ENCODE results near the gene TBC1D17.
A peak's percentile ranks its signal among the peaks of the same experiment; 100 is the strongest.

Gene TBC1D17

DNA sequence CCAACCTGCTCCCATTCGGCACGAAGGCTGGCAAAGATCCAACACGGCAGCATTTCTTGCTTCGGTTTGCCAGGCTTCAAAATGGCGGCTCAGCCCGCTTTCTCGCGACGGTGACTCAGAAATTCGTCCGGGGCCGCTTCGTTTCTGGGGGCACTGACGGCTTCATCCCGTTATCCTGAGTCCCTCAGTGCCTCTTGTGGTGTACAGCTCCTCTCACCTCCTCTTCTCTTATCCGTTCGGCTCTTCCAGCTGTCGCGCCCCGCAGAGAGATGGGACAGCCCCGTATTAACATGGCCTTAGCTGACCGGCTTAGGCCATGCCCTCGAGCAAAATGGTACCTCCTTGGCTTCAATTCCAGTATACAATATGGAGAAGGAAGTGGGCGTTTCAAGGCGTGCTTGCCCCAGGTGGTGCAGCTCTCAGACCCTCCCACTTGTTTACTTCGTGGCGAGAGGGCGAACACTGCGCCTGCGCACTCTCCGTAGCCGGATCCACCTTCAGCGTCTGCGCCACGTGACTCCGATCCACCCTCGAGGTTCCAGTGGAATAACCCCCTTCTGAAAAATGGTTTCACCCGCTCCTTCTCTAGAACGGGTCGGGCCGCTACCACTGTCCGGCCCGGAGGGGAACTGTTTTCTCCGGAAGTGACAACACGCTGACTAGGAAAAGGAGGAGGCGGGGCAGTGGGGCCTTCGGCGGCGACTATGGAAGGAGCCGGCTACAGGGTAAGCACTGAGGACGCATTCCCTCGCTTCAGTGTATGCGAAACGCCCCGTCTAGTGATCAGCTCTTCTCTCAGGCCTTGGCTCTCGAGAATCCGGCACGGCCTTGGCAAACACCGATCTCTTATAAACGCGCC, at the start of gene TBC1D17, which contains the start of gene AKT1S1:
Gene TBC1D17 (plus strand): TSS at position 683 of the 859 bp plus-strand sequence. CDS start 22 bp downstream, at position 705.
Gene AKT1S1 (minus strand): TSS at position 336 of the 859 bp plus-strand sequence. CDS start 4,060 bp downstream, outside the sequence.
- DNase-seq (ENCODE audit: low spot score) = peak; percentile 100

DNA sequence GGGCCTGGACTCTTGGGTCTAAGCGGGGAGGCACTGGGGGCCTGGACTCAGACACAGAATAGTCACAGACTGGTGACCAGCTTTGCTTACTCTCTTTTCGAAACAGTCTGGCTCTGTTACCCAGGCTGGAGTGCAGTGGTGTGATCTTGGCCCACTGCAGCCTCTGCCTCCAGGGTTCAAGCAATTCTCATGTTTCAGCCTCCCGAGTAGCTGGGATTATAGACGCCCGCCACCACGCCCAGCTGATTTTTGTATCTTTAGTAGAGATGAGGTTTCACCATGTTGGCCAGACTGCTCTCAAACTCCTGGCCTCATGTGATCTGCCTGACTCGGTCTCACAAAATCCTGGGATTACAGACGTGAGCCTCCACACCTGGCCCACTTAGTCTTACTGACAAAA, 48.3 kb upstream of the TBC1D17 start:
- no peak for DNase-seq (ENCODE audit: low spot score)

DNA sequence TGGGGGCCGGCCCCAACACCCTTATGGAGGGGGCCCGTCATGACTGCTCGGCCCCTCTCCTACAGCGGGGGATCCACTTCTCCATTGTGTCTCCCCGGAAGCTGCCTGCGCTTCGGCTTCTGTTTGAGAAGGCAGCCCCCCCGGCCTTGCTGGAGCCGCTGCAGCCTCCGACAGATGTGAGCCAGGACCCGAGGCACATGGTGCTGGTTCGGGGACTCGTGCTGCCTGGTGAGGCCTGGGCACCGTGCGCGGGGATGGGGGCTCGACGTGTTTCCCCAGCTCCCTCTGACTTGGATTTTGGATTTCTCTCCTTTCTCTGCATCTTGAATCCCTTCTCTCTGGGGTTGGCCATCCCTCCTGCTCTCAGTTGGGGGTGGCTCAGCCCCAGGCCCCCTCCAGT, 47.8 kb upstream of the TBC1D17 start:
- no peak for DNase-seq (ENCODE audit: low spot score)

DNA sequence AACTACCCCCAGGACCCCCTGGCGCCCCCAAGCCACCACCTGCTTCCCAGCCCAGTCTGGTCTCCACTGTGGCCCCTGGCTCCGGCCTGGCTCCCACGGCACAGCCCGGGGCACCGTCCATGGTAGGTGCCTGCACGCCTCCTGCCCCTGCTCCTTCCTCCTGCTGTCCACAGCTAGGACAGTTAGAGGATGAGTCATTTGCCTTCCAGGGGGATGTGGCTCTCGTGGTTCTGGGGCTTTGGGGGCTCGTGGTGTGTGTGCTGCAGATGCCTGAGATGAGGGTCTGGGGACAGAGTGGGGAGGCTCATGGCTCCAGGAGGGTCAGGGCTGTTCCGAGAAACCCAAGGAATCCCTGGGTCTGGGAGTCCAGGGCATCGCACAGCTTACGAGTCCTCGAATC, 46.7 kb upstream of the TBC1D17 start:
- no peak for DNase-seq (ENCODE audit: low spot score)

DNA sequence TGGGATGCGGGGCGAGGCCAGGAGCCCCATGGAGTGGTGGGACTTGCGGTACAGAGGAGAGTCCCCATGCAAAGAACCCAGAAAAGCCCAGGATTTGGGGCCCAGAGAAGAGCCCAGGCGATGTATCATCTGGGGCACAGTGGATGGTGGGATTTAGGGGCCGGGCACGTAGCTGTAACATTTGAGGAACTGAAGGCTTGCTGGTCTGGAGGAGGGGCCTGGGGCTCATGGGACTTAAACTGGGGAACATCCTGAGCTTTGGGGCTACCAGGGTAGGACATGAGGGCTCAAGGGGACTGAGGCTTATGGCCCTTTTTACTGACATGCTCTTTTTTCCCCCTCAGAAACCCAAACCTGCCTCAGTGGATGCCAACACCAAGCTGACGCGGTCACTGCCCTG, 45.9 kb upstream of the TBC1D17 start:
- DNase-seq (ENCODE audit: low spot score) = no peak

DNA sequence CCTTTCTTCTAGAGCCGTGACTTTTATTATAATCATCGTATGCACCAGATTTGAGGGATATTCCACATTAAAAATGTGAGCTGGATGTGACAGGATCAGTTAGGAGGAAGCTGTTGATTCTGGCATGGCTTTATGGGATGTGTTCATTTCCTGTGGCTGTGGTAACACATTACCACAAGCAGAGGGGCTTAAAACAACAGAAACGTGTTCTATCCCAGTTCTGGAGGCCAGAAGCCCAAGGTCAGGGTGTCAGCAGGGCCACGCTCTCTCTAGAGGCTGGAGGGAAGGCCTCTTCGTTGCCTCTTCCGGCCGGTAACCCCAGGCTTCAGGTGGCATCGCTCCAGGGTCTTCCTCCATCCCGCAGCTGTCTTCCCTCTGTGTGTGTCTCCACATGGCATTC, 44.9 kb upstream of the TBC1D17 start:
- no peak for DNase-seq (ENCODE audit: low spot score)

DNA sequence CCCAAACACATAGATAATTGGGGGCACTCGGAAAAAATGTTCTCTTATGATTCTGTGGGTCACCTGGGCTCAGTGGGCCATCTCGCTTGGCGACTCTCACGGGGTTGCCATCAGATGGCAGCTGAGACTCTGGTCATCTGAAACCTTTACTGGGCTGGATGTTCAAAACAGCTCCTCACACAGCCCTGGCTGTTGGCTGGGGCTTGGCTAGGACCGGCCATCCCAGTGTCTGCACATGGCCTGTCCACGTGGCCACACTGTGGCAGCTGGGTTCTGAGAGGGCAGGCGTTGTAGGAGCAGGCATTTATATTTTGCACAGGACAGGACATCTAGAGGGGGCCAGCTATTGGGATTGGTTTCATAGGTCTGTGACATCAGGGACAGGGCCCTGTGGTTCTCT, 43.9 kb upstream of the TBC1D17 start:
- no peak for DNase-seq (ENCODE audit: low spot score)

DNA sequence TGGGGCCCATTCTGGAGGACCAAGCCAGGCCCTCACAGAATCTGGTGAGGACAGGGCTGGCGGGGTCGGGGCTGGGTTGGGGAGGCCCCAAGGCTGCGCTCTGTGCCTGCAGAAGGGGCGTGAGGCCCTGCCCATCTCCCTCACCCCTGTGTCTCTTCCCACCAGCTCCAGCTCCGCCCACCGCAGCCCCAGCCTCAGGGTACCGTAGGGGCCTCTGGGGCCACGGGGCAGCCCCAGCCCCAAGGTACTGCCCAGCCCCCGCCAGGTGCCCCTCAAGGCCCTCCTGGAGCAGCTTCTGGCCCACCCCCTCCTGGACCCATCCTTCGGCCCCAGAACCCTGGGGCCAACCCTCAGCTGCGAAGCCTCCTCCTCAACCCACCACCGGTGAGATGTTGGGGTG, 41.9 kb upstream of the TBC1D17 start:
- no peak for DNase-seq (ENCODE audit: low spot score)

DNA sequence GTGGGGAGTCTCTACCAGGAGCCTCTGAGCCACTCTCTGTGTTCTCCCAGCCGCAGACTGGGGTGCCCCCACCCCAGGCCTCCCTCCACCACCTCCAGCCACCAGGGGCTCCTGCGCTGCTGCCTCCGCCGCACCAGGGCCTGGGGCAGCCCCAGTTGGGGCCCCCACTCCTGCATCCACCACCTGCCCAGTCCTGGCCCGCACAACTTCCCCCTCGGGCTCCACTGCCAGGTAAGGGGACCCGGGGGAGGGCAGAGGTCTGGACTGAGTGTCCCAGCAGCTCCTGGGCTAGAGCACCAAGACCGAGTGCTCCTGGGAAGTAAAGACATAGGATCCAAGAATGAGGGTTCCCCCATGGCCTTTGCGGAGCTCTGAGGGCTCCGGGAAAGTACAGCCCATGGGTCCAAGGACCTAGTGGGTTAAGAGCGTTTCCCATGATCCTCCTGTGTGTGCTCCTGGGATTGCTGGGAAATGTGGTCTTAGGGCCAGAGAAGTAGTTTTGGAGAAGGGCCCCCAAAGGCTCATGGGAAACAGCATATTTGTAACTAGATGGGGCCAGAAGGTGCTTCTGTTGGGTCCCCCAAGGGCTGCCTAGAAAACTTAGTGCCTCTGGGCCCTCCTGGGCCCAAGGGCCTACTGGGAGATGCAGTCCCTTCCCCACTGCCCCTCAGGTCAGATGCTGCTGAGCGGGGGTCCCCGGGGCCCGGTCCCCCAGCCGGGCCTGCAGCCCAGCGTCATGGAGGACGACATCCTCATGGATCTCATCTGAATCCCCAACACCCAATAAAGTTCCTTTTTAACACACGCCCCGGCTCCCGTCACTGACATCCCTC, 41.1 kb upstream of the TBC1D17 start:
- DNase-seq (ENCODE audit: low spot score) = no peak

DNA sequence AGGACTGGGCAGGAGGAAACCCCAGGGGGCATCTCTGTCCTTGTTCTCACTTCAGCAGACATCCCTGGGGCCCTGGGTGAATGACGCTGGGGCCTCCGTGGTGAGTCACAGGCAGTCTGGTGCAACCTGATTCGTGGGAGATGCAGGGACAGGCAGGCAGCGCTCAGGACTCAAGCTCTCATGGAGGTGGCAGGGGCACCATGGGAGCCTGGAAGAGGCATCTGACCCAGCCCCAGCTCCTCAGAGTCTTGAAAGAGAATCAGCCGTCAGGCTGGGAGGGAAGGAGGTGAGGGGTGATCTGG, 40.5 kb upstream of the TBC1D17 start:
- no peak for DNase-seq (ENCODE audit: low spot score)

DNA sequence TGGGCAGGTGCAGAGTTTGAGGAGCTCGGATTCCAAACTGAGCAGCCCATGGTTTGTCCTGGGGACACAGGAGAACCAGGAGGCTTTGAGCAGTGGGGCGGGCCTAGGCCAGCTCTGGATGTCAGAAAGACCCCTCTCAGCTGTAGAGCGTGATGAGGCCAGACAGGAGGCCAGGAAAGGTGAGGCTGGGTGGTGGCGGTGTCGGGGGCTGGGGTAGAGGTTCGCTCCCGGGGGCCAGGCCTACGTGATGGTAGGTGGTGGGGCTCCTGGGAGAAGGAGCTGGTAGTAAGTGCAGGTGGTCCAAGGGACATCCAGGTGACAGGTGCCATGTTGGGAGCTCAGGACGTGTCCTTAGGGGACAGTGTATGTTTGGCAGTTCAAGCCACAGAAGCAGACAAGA, 40.1 kb upstream of the TBC1D17 start:
- no peak for DNase-seq (ENCODE audit: low spot score)

DNA sequence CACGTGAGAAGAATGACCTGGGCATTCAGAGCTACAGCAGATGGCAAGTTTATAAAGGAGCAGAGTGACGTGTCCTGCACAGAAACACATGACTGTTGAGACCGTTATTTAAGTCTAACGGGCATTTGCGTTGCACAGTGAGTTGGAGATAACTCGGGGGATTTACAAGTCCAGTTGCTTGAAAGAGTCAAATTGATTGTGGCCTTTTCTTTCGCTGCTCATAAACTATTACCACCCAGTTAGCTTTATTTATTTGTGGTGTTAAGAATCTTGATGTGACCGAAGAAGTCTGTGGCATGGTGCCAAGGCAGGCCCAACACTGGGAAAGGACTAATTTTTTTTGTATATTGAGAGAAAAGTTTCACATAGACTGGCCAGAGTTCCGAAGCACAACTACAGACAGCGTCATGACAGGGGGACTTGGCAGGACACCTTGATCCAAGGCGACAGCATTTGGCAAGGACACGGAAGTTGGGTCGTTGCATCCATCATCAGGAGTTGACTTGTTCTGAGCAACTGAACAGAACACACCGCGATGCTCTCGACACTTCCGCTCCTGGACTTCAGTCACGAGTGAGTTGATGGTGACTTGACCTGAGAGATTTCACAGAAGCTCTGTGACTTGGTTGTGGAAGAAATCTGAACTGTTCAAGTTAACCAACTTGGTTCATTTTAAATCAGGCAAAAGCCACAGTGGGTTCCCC, 38.5 kb upstream of the TBC1D17 start:
- DNase-seq (ENCODE audit: low spot score) = no peak

DNA sequence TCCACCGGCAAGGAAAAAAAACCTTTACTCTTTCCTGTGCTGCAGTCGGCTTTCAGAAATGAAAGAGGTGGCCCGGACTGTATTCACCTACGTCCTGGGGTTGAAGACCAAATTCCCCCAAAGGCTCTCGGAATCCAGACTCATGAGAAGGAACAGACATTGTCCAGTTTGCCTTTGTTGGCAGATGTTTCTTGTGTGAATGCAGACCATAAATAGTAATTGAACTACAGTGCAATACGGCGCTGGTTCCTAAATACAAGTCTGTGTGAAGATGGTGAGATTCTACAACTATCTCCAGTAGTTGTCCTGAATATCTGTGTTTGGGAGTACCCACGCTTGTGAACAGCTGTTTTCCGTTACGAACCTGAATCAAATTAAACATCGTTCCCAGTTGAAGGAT, 37.8 kb upstream of the TBC1D17 start:
- DNase-seq (ENCODE audit: low spot score) = no peak

DNA sequence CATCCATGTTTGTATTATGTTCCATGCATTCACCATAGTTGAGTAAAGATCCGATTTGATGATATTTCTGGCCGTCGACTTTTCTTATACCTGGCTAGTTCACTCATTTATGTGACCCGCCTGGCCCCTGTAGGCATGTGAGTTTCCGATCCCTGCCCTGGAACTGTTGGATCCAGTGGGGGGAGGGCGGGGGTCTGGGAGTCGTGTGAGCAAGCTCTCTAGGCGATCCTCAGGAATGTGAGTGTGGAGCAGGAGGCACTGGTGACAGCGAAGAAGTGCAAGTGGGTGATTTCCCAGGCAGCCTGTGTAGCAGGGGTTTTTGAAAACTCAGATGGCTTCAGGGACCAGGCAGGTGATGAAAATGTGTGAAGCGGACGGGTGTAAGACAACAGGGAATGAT, 37.2 kb upstream of the TBC1D17 start:
- DNase-seq (ENCODE audit: low spot score) = no peak

DNA sequence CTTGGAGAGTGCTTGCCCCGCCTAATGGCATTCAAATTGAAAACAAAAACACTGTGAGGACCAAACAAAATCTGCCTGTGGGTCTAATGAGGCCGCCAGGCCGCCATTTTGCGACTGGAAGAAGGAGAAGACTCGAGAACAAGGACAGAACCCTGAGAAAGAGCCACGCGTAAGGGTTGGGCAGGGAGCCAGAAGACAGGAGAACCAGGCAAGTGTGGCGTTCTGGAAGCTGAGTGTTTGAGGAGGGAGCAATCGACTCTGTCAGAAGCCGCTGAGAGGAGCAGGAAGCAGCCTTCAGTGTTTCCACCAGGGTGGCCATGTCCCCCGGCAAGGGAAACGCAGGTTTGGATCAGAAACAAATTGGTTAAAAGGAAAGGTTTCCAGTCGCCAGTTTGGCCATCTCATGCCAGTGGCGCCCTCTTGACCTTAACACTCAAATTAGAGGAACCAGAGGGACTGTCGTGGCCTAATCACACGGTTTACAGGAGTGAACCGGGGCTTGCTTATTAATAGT, 36.7 kb upstream of the TBC1D17 start:
- DNase-seq (ENCODE audit: low spot score) = no peak

DNA sequence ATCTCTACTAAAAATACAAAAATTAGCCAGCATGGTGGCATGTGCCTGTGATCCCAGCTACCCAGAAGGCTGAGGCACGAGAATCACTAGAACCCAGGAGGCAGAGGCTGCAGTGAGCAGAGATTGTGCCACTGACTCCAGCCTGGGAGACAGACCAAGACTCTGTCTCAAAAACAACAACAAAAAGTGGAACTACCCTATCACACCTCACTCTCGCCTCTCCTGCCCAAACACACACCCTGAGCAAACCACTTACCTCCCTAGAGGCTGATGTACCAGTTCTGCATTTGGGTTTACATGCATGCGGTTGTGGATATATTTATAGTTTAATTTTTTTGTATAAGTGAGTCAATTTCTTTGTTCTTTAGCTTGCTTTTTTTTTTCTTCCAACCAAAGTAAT, 34.2 kb upstream of the TBC1D17 start:
- DNase-seq (ENCODE audit: low spot score) = no peak

DNA sequence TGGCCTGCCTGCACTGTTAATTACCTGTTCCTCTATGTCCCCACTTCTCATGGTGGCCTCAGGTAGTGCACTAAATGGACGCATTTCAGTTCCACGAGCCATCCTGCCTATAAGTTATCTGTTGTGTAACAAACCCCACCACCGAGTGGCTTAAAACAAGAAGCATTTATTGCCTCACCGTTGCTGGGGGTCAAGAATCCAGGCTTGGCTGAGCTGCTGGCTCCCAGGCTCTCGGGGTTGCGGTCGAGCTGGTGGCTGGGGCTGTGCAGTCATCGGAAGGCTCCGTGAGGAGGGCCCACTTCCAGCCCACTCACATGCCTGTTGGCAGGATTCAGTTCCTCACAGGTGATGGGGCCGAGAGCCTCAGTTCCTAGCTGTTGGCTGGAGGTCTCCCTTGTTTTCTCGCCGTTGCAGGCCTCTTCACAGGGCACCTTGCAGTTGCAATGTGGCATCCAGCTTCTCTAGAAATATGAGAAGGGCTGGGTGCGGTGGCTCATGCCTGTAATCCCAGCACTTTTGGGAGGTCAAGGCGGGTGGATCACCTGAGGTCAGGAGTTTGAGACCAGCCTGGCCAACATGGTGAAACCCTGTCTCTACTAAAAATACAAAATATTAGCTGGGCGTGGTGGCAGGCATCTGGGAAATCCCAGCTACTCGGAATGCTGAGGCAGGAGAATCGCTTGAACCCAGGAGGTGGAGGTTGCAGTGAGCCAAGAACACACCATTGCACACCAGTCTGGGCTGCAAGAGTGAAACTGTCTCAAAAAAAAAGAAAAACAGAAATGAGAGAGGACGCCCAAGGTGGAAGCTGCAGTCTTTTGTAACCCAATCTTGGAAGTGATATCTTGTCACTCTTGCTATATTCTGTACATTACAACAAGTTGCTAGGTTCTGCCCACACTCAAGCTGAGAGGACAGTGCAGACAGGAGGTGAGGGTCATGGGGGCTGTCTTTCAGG, 33.1 kb upstream of the TBC1D17 start:
- no peak for DNase-seq (ENCODE audit: low spot score)

DNA sequence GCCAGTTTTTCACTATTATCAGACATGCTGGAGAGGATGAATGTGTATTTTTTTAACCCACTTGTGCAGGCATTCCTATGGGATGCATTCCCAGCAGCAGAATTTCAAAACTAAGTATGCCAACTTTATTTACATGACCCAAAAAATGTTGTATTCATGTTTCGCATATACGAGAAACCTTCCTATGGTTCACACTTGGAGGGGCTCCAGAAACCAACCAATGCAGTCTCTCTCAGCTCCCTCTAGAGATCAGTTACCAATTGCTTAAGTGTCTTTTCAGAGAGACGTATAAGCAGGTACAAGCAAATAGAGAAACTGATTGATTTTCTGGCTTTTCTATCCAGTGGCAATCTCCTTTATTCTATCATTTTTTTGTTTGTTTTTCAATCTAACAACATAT, 32.1 kb upstream of the TBC1D17 start:
- DNase-seq (ENCODE audit: low spot score) = no peak

DNA sequence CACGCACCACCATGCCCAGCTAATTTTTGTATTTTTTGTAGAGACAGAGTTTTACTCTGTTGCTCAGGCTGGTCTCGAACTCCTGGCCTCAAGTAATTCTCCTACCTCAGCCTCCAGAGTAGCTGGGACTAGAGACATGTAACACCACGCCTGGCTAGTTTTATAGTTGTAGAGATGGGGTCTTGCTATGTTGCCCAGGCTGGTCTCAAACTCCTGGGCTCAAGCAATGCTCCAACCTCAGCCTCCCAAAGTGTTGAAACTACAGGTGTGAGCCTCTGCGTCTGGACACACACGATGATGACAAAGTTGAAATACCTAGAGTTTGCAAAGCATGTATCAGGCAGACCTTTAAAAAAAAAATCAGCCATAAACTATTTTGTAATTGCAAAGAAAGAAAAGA, 31.1 kb upstream of the TBC1D17 start:
- no peak for DNase-seq (ENCODE audit: low spot score)

DNA sequence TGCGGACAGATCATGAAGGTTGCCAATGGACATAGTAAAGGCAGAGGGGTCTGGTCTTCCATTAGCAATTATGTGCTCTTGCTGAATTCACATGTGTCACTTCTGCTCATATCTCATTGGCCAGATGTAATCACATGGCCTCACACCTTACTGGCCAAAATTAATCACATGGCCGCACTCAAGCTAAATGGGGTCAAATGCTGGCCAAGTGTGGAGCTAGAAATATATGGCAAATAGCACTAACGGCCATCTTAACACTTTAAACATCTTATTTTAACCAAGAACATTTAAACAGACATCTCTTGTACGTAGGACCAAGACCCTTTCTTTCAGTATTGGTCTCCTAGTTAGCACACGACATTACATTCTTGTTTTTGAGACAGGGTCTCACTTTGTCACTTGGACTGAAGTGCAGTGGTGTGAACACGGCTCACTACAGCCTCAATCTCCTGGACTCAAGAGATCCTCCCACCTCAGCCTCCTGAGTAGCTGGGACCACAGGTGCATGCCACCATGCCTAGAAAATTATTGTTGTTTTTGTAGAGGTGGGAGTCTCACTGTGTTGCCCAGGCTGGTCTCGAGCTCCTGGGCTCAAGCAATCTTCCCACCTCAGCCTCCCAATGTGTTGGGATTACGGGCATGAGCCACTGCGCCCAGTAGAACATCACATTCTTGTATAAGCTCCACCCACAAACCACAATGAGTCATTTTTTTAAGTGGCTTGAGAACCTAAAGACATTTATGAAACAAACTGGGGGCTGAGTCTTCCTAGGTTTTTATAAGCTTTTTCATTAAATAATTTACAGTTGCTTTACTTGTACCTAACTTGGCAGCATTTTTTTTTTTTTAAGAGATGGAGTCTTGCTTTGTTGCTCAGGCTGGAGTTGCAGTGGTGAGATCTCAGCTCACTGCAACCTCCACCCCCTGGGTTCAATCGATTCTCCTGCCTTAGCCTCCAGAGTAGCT, 29.5 kb upstream of the TBC1D17 start:
- peak; percentile 59 for DNase-seq (ENCODE audit: low spot score)

All from AG08395 (cell line).